Bronchial epithelial cell (primary cell): ENCODE data around the gene C1orf116. TPM values are rescaled to one million over a fixed set of nuclear protein-coding genes. Genes with fewer than 3 reads are reported as not detected.

ENCODE experiments used
- DNase-seq: peaks from one replicate; pipeline ENCODE4 v3.0.0-alpha.2; 2010; ENCODE audit warnings: low read depth
- FAIRE-seq: peaks from 2 replicates; lab custom pipeline; 2011; peaks lifted over from hg19 to GRCh38; lab: Jason Lieb, UNC
- H3K27me3 ChIP-seq: 2 replicates; pipeline ENCODE4 v1.5.1; 2011; ENCODE audit warnings: low read length; ENCODE audit not compliant: control insufficient read depth, insufficient read depth
- H3K36me3 ChIP-seq: 2 replicates; pipeline ENCODE4 v1.5.1; 2011; ENCODE audit warnings: low read length; ENCODE audit not compliant: control insufficient read depth, insufficient read depth
- H3K4me3 ChIP-seq: 2 replicates; pipeline ENCODE4 v1.5.1; 2011; ENCODE audit warnings: mild to moderate bottlenecking, low read depth, low read length, control low read depth
- total RNA-seq: library from RNA; depleted of rRNA; stranded (reverse); fragments of >200 nt; gene quantifications from 2 replicates; pipeline ENCODE4 v1.2.1, GENCODE V29; 2014
- TF ChIP-seq, protein P1 (sequence below): IDR thresholded peaks from 2 replicates; pipeline ENCODE4 v1.5.1; 2011; ENCODE audit warnings: mild to moderate bottlenecking, moderate library complexity, low read length, control low read depth, inconsistent platforms; ENCODE audit not compliant: insufficient read depth, severe bottlenecking

Gene C1orf116
- total RNA-seq, 1 donor from 2014 or later, result 20.0 TPM

DNA sequence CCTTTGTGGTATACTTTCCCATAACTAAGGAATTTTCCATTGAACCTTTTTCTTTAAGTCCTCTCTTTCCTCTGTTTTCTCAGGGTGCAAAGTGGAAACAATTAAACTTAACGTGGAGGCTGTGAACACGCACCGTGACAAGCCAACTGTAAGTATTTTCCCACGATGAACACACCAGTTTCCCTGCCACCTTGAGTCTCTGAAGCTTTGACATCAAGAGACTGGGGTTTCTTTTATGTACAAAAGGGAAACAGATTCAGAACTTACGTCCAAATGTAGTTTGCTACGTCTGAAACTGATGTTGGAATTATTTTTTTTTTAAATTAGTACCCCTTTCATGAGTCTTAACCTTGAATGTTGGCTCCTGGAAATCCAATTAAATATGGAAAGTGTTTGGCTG is 38.9 kb upstream of the C1orf116 start:
- Histone ChIP-seq H3K4me3 (no peak overlapping the region), H3K36me3 (peaks cover 6% of the 10 kb centered on the region), H3K27me3 (no peaks in the 10 kb centered on the region)
- TF ChIP-seq, protein P1, sequence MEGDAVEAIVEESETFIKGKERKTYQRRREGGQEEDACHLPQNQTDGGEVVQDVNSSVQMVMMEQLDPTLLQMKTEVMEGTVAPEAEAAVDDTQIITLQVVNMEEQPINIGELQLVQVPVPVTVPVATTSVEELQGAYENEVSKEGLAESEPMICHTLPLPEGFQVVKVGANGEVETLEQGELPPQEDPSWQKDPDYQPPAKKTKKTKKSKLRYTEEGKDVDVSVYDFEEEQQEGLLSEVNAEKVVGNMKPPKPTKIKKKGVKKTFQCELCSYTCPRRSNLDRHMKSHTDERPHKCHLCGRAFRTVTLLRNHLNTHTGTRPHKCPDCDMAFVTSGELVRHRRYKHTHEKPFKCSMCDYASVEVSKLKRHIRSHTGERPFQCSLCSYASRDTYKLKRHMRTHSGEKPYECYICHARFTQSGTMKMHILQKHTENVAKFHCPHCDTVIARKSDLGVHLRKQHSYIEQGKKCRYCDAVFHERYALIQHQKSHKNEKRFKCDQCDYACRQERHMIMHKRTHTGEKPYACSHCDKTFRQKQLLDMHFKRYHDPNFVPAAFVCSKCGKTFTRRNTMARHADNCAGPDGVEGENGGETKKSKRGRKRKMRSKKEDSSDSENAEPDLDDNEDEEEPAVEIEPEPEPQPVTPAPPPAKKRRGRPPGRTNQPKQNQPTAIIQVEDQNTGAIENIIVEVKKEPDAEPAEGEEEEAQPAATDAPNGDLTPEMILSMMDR, result no peak
- DNase-seq (no peak), FAIRE-seq (no peak)

DNA sequence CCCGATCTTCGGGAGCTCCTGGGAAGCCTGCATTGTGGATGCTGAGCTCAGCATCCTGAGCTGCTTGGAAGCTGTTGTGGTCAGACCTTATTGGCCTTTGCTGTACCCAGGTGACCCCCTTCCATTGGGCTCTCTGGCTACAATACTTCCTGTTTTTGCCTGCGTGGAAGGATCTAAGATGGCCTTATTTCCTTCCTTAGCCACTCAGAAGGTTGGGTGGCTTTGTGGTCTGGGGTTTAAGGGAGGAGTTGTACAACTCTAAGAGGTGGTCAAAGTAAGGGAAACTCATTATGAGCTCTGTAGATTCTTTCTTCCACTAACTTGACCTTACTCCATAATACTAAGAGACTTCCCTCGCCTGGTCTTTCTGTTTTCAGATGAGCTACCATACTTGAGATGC is 38.3 kb upstream of the C1orf116 start:
- DNase-seq (no peak), FAIRE-seq (no peak)
- no peaks in the 10 kb centered on the region for H3K27me3 ChIP-seq
- H3K36me3 ChIP-seq, result peaks cover 8% of the 10 kb centered on the region
- no peak overlapping the region for H3K4me3 ChIP-seq
- TF ChIP-seq, protein P1, result no peak

DNA sequence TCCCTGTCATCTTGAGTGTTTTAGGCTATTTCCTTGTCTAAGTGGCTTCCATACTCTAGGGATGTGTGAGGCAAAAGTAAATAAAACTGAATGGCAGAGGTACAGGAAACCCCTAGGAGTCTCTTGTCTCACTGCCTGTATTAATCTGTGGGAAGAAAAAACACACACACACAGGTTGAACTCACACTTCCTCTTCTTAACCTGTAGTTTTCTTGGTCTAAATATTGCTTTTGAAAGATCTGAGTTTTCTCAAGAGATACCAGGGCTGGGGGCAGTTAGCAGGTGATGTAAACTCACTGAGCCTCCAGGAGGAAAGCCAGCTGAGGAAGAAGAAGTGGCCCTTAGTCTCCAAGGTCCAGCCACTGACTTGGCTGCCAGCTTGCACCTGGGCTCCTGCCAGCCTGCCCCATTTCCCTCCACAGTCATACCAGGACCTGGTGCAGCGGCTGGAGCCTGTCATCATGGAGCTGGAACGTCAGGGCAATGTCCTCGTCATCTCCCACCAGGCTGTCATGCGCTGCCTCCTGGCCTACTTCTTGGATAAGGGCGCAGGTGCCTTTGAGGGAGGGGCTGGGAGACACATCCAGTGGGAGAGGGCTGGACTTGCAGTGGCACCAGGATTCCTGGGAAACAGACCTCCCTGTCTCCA is 37.4 kb upstream of the C1orf116 start:
- DNase-seq (no peak), FAIRE-seq (no peak)
- TF ChIP-seq, protein P1, result no peak
- H3K27me3 ChIP-seq, result no peaks in the 10 kb centered on the region
- no peak overlapping the region for H3K4me3 ChIP-seq
- H3K36me3 ChIP-seq, result peaks cover 8% of the 10 kb centered on the region

- FAIRE-seq (no peak), DNase-seq (no peak)
- H3K4me3 ChIP-seq, result no peak overlapping the region
- TF ChIP-seq, protein P1, result no peak
- no peaks in the 10 kb centered on the region for H3K27me3 ChIP-seq
- peaks cover 10% of the 10 kb centered on the region for H3K36me3 ChIP-seq
Observed at GRCh38 chr1:207069061-207069460, 36.5 kb upstream of the C1orf116 start.

DNA sequence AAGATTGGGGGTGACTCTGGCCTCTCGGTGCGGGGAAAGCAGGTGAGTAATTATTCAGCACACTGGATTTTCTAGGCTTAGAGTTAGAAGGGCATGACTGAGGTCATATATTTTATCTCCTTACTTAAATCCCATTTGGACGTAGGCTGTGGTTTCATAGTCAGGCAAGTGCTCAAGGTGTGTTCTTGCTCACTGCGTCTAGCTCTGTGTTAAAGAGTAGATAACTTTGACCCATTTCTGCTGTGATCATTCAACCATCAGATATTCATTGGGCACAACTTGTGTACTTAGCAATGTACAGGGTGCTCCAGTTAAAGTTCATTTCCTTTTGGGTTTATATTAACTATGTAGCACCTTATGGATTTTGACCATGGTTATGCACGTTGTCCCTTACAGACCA is 35.1 kb upstream of the C1orf116 start:
- Histone ChIP-seq H3K27me3 (no peaks in the 10 kb centered on the region), H3K36me3 (peaks cover 10% of the 10 kb centered on the region), H3K4me3 (no peak overlapping the region)
- DNase-seq (no peak), FAIRE-seq (no peak)
- TF ChIP-seq, protein P1, result no peak

DNA sequence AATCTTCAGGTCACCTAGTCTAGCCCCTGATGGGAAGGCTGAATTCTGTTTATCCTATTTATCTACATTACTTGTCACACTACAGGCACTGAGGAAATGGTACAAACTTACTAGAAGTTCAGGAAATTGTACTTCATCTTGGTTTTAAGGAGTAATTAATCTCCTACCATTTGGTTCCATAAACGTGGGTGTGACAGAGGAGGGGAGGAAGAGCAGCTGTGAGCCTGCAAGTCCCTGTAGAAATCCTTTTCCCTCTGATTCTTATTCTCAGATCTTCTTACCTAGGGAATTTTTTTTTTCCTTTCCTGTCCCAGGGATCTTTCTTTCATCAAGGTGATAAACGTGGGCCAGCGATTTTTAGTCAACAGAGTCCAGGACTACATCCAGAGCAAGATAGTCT is 34.6 kb upstream of the C1orf116 start:
- DNase-seq (no peak), FAIRE-seq (no peak)
- Histone ChIP-seq H3K27me3 (no peaks in the 10 kb centered on the region), H3K36me3 (peaks cover 12% of the 10 kb centered on the region), H3K4me3 (no peak overlapping the region)
- TF ChIP-seq, protein P1, result no peak
